ENCODE results near the gene ROBO1. TPM values are rescaled to one million over a fixed set of nuclear protein-coding genes. Genes with fewer than 3 reads are reported as not detected.

The ROBO1 gene
- total and polyA plus RNA-seq, 2 of the 13 experiments (the other 11 are each of a cell fraction or from before 2014, with no cell fraction given), result 52.2 to 71.0 TPM

- H3K36me3 ChIP-seq (replicated peaks in 1 of 2; ENCODE audit: control insufficient read depth in 1 of 2, insufficient read depth in 2 of 2, low read length in 2 of 2), result peaks cover 13 to 53% of the 10 kb centered on the region in 2 experiments
- ChIA-PET CTCF (ENCODE audit: low intra/inter-chr PET ratio, low total read pairs) (no interaction called here), POLR2A (no interaction called here)
- no peaks in the 10 kb centered on the region for H4K20me1 ChIP-seq (ENCODE audit: insufficient read depth, low read length)
- H3K9me3 ChIP-seq (ENCODE audit: low read length), result no peaks in the 10 kb centered on the region
- TF ChIP-seq MAFF (IDR thresholded peaks at IDR 0.05; ENCODE audit: low read depth, low read length) (peak; percentile 95), SATB2 (CRISPR knock-in tag; IDR thresholded peaks at IDR 0.05) (no peak), MAFK (conservative IDR thresholded peaks at IDR 0.05 in 1 of 2, IDR thresholded peaks at IDR 0.05 in 1 of 2; ENCODE audit: low read length in 2 of 2) (peak; percentile 91 to 96)
- FAIRE-seq (no peak), ATAC-seq (no peak), DNase-seq (ENCODE audit: low spot score) (no peak)
- WGBS (ENCODE audit: low lambda C conversion rate), result 95% methylated on average over 6 of the region's 6 CpGs
- H3K9ac ChIP-seq (ENCODE audit: insufficient read depth, low read depth, low read length), result no peak overlapping the region
- H2AFZ ChIP-seq (ENCODE audit: low read length), result no peak overlapping the region
- H3K79me2 ChIP-seq (ENCODE audit: insufficient read depth, low read length), result no peaks in the 10 kb centered on the region
- H3K27me3 ChIP-seq (ENCODE audit: control insufficient read depth in 1 of 2, insufficient read depth in 2 of 2, low read length in 2 of 2), result no peaks in the 10 kb centered on the region
- intact Hi-C loops (cut with micrococcal nuclease; ENCODE audit: unreplicated experiment), result no loop called here
- in situ Hi-C loops (cut with HindIII; ENCODE audit: extremely low pct_ligation_motif_present, low pct_unique_long_range_greater_than_20kb), result loop anchor here (25.0 kb wide), 1 partner anchor 1592 kb away; the partner anchor contains the start of gene ROBO2
- no TSS peak for BruUV-seq (replicated peaks)
- H3K4me1 ChIP-seq (ENCODE audit: insufficient read depth, low read length), result no peaks in the 10 kb centered on the region
- H3K4me3 ChIP-seq (replicated peaks in 1 of 3; ENCODE audit: insufficient read depth in 1 of 3, low read depth in 2 of 3, low read length in 3 of 3), result no peak overlapping the region
- H3K4me2 ChIP-seq (ENCODE audit: low read depth, low read length), result no peak overlapping the region
- H3K27ac ChIP-seq (ENCODE audit: extremely low read length, insufficient read depth, low read length), result no peak overlapping the region
These were observed 1138.3 kb downstream of the ROBO1 start for GRCh38 chr3:78629544-78629943.

GRCh38 chr3:78621061-78621716 lies 1146.6 kb downstream of the ROBO1 start:
- Histone ChIP-seq H3K36me3 (replicated peaks in 1 of 2; ENCODE audit: control insufficient read depth in 1 of 2, insufficient read depth in 2 of 2, low read length in 2 of 2) (peaks cover 4 to 44% of the 10 kb centered on the region in 2 experiments), H3K27ac (ENCODE audit: extremely low read length, insufficient read depth, low read length) (no peak overlapping the region), H3K9me3 (ENCODE audit: low read length) (no peaks in the 10 kb centered on the region), H3K4me1 (ENCODE audit: insufficient read depth, low read length) (no peaks in the 10 kb centered on the region), H3K9ac (ENCODE audit: insufficient read depth, low read depth, low read length) (no peak overlapping the region), H3K4me2 (ENCODE audit: low read depth, low read length) (no peak overlapping the region), H4K20me1 (ENCODE audit: insufficient read depth, low read length) (no peaks in the 10 kb centered on the region), H2AFZ (ENCODE audit: low read length) (no peak overlapping the region), H3K4me3 (replicated peaks in 1 of 3; ENCODE audit: insufficient read depth in 1 of 3, low read depth in 2 of 3, low read length in 3 of 3) (no peak overlapping the region), H3K79me2 (ENCODE audit: insufficient read depth, low read length) (no peaks in the 10 kb centered on the region), H3K27me3 (ENCODE audit: control insufficient read depth in 1 of 2, insufficient read depth in 2 of 2, low read length in 2 of 2) (no peaks in the 10 kb centered on the region)
- TF ChIP-seq ZBTB26 (CRISPR knock-in tag; IDR thresholded peaks at IDR 0.05; ENCODE audit: borderline replicate concordance), result no peak
- TF ChIP-seq CTCF (CRISPR knock-in tag; IDR thresholded peaks at IDR 0.05), result no peak
- TF ChIP-seq ZNF556 (CRISPR knock-in tag; IDR thresholded peaks at IDR 0.05; ENCODE audit: borderline replicate concordance), result no peak
- no peak for TF ChIP-seq ATM (IDR thresholded peaks at IDR 0.05; ENCODE audit: borderline replicate concordance)
- in situ Hi-C loops (cut with HindIII; ENCODE audit: extremely low pct_ligation_motif_present, low pct_unique_long_range_greater_than_20kb) (no loop called here), intact Hi-C loops (cut with micrococcal nuclease; ENCODE audit: unreplicated experiment) (no loop called here)
- ATAC-seq (no peak), DNase-seq (ENCODE audit: low spot score) (no peak), FAIRE-seq (no peak)
- 96% methylated on average over 3 of the region's 3 CpGs for WGBS (ENCODE audit: low lambda C conversion rate)
- BruUV-seq (replicated peaks), result no TSS peak
- ChIA-PET POLR2A (no interaction called here), CTCF (ENCODE audit: low intra/inter-chr PET ratio, low total read pairs) (no interaction called here)
